Keratinocyte (primary cell): ENCODE data around the gene TRA2B. TPM values are rescaled to one million over a fixed set of nuclear protein-coding genes. Genes with fewer than 3 reads are reported as not detected.

ENCODE experiments used
- DNase-seq: peaks from one replicate; pipeline ENCODE4 v3.0.0-alpha.2; 2011; ENCODE audit warnings: low read depth, missing footprints, low spot score
- FAIRE-seq: peaks from 2 replicates; lab custom pipeline; 2011; peaks lifted over from hg19 to GRCh38; lab: Jason Lieb, UNC
- H2AFZ ChIP-seq: 2 replicates; pipeline ENCODE4 v1.6.0; 2012; ENCODE audit warnings: low read length, control low read depth, inconsistent platforms; ENCODE audit not compliant: control insufficient read depth
- H3K27ac ChIP-seq: 2 replicates; pipeline ENCODE4 v1.5.1; 2011; ENCODE audit warnings: low read length; ENCODE audit not compliant: control insufficient read depth, insufficient read depth
- H3K27me3 ChIP-seq: 3 replicates; pipeline ENCODE4 v1.6.0; 2011; ENCODE audit warnings: low read length; ENCODE audit not compliant: control insufficient read depth, insufficient read depth; ENCODE audit errors: extremely low read depth
- H3K36me3 ChIP-seq, 2 experiments: 2 replicates in 1 of 2; 3 replicates in 1 of 2; pipeline ENCODE4 v1.5.1; 2011; ENCODE audit warnings: low read length in 2 of 2, mild to moderate bottlenecking in 1 of 2; ENCODE audit not compliant: control insufficient read depth in 2 of 2, insufficient read depth in 2 of 2; ENCODE audit errors: extremely low read depth in 1 of 2
- H3K4me1 ChIP-seq: 3 replicates; pipeline ENCODE4 v1.5.1; 2011; ENCODE audit warnings: low read length; ENCODE audit not compliant: control insufficient read depth, insufficient read depth; ENCODE audit errors: extremely low read depth
- H3K4me2 ChIP-seq: 3 replicates; pipeline ENCODE4 v1.6.0; 2011; ENCODE audit warnings: low read depth, low read length; ENCODE audit not compliant: control insufficient read depth, insufficient read depth; ENCODE audit errors: extremely low read depth
- H3K4me3 ChIP-seq, 3 experiments: fragments of 200-600 bp in 1 of 3; sonication (generic) in 1 of 3; 2 replicates in 2 of 3; 3 replicates in 1 of 3; pipeline ENCODE4 v1.5.1; 2011 to 2016; ENCODE audit warnings: low read length in 3 of 3, mild to moderate bottlenecking in 3 of 3, control low read depth in 2 of 3, inconsistent platforms in 1 of 3, low read depth in 1 of 3, mixed read lengths in 1 of 3, mixed run types in 1 of 3, moderate library complexity in 1 of 3; ENCODE audit not compliant: control insufficient read depth in 2 of 3, insufficient read depth in 2 of 3; ENCODE audit errors: extremely low read depth in 1 of 3
- H3K79me2 ChIP-seq: 2 replicates; pipeline ENCODE4 v1.6.0; 2012; ENCODE audit warnings: low read length; ENCODE audit not compliant: control insufficient read depth, insufficient read depth
- H3K9ac ChIP-seq: 3 replicates; pipeline ENCODE4 v1.6.0; 2011; ENCODE audit warnings: low read length; ENCODE audit not compliant: control insufficient read depth, insufficient read depth; ENCODE audit errors: extremely low read depth
- H3K9me1 ChIP-seq: 3 replicates; pipeline ENCODE4 v1.6.0; 2011; ENCODE audit warnings: low read length; ENCODE audit not compliant: control insufficient read depth, insufficient read depth; ENCODE audit errors: extremely low read depth
- H3K9me3 ChIP-seq: 2 replicates; pipeline ENCODE4 v1.5.1; 2012; ENCODE audit warnings: low read depth, low read length; ENCODE audit not compliant: control insufficient read depth
- H4K20me1 ChIP-seq: 3 replicates; pipeline ENCODE4 v1.6.0; 2011; ENCODE audit warnings: low read length; ENCODE audit not compliant: control insufficient read depth, insufficient read depth; ENCODE audit errors: extremely low read depth
- EZH2 ChIP-seq: IDR thresholded peaks from one replicate; pipeline ENCODE4 v1.6.1; 2012; ENCODE audit warnings: inconsistent platforms, mild to moderate bottlenecking, low read length, moderate library complexity
- dilution Hi-C: fragments of 300-500 bp; cut with MboI; formaldehyde crosslinking; loops from one replicate; pipeline ENCODE4 v1.7.0; 2020; ENCODE audit warnings: low sequenced_read_pairs; ENCODE audit not compliant: extremely low pct_ligation_motif_present
- polyA plus RNA-seq, 5 experiments: library from polyadenylated mRNA; depleted of rRNA in 3 of 5; stranded (reverse) in 3 of 5; stranded (forward) in 1 of 5; unstranded in 1 of 5; fragments of >200 nt; gene quantifications; 1 replicate in 1 of 5; 2 replicates in 3 of 5; 3 replicates in 1 of 5; pipeline versions ENCODE4 v1.2.1 to v1.2.3, GENCODE V29; 2011 to 2012; ENCODE audit warnings: missing spikeins in 2 of 5, low read depth in 1 of 5, low replicate concordance in 1 of 5
- TF ChIP-seq, protein P1 (sequence below), 3 experiments: IDR thresholded peaks in 1 of 3; conservative IDR thresholded peaks in 1 of 3; optimal IDR thresholded peaks in 1 of 3; 2 replicates in 2 of 3; 3 replicates in 1 of 3; pipeline versions ENCODE3 to v1.5.1; 2011; ENCODE audit warnings: low read length in 3 of 3, mild to moderate bottlenecking in 3 of 3, moderate library complexity in 2 of 3, control low read depth in 1 of 3, inconsistent platforms in 1 of 3; ENCODE audit not compliant: insufficient read depth in 2 of 3; ENCODE audit errors: extremely low read depth in 1 of 3

TRA2B gene
- polyA plus RNA-seq, 1 donor (not counting 4 experiments of a cell fraction or from before 2014, with no cell fraction given): 195 TPM

DNA sequence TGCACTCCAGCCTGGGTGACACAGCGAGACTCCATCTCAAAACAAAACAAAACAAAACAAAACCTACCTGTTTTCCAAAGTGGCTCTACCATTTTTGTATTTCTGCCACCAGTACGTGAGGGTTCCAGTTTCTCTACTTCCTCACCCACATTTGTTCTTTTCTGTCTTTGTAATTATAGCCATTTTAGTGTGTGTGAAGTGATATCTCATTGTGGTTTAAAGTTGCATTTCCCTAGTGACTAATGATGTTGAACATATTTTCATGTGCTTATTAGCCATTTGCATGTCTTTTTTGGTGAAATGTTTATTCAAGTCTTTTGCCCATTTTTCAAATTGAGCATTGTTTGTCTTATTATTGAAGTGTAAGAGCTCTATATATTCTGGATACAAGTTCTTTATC lies 50.7 kb downstream of the TRA2B start:
- Histone ChIP-seq H3K79me2 (no peaks in the 10 kb centered on the region), H3K27me3 (no peaks in the 10 kb centered on the region), H3K4me2 (no peak overlapping the region), H3K9ac (no peak overlapping the region), H3K9me1 (no peaks in the 10 kb centered on the region), H3K9me3 (no peaks in the 10 kb centered on the region), H4K20me1 (no peaks in the 10 kb centered on the region), H3K4me3 (no peak overlapping the region), H2AFZ (no peak overlapping the region), H3K4me1 (no peaks in the 10 kb centered on the region), H3K27ac (no peak overlapping the region), H3K36me3 (no peaks in the 10 kb centered on the region)
- FAIRE-seq: no peak
- DNase-seq: no peak
- dilution Hi-C loops: no loop called here
- no peak for TF ChIP-seq EZH2
- TF ChIP-seq, protein P1, sequence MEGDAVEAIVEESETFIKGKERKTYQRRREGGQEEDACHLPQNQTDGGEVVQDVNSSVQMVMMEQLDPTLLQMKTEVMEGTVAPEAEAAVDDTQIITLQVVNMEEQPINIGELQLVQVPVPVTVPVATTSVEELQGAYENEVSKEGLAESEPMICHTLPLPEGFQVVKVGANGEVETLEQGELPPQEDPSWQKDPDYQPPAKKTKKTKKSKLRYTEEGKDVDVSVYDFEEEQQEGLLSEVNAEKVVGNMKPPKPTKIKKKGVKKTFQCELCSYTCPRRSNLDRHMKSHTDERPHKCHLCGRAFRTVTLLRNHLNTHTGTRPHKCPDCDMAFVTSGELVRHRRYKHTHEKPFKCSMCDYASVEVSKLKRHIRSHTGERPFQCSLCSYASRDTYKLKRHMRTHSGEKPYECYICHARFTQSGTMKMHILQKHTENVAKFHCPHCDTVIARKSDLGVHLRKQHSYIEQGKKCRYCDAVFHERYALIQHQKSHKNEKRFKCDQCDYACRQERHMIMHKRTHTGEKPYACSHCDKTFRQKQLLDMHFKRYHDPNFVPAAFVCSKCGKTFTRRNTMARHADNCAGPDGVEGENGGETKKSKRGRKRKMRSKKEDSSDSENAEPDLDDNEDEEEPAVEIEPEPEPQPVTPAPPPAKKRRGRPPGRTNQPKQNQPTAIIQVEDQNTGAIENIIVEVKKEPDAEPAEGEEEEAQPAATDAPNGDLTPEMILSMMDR (optimal IDR thresholded peaks at IDR 0.05 in 1 of 3, IDR thresholded peaks at IDR 0.05 in 1 of 3, conservative IDR thresholded peaks at IDR 0.05 in 1 of 3; ENCODE audit: extremely low read depth in 1 of 3, insufficient read depth in 2 of 3, low read length in 3 of 3): no peak

DNA sequence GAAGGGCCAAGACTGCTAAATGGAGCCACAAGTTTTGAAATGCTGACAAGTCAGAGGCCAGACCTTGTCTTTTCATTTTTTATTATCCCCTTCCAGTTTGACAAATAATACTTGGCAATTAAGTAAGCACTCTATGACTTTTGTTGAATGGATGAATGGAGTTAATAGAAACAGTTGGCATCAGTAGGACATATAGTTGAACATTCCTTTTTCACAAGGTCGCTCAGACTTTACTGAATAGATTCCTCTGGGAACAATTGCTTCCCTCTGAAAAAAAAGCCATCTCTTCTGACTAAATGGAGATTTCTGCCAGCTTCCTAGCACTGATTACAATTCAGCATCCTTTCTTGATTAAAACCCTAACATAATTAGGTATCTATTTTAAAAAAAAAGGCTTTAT lies 53.2 kb downstream of the TRA2B start:
- no peak overlapping the region for H3K9ac ChIP-seq
- no peaks in the 10 kb centered on the region for H3K36me3 ChIP-seq
- TF ChIP-seq EZH2: no peak
- TF ChIP-seq, protein P1 (optimal IDR thresholded peaks at IDR 0.05 in 1 of 3, IDR thresholded peaks at IDR 0.05 in 1 of 3, conservative IDR thresholded peaks at IDR 0.05 in 1 of 3; ENCODE audit: extremely low read depth in 1 of 3, insufficient read depth in 2 of 3, low read length in 3 of 3): no peak
- no peaks in the 10 kb centered on the region for H3K27me3 ChIP-seq
- FAIRE-seq (no peak), DNase-seq (no peak)
- H3K4me2 ChIP-seq: no peak overlapping the region
- no peaks in the 10 kb centered on the region for H3K79me2 ChIP-seq
- H3K9me3 ChIP-seq: no peaks in the 10 kb centered on the region
- H3K4me1 ChIP-seq: no peaks in the 10 kb centered on the region
- no peak overlapping the region for H2AFZ ChIP-seq
- H3K9me1 ChIP-seq: no peaks in the 10 kb centered on the region
- dilution Hi-C loops: no loop called here
- H4K20me1 ChIP-seq: no peaks in the 10 kb centered on the region
- H3K27ac ChIP-seq: no peak overlapping the region
- H3K4me3 ChIP-seq: no peak overlapping the region
